Measurements from ENCODE around the gene CELSR3. TPM values are rescaled to one million over a fixed set of nuclear protein-coding genes. Genes with fewer than 3 reads are reported as not detected.
A peak's percentile ranks its signal among the peaks of the same experiment; 100 is the strongest.

The CELSR3 gene
- total RNA-seq, 3 donors from 2014 or later, result 1.1 to 2.7 (median 2.3) TPM

DNA sequence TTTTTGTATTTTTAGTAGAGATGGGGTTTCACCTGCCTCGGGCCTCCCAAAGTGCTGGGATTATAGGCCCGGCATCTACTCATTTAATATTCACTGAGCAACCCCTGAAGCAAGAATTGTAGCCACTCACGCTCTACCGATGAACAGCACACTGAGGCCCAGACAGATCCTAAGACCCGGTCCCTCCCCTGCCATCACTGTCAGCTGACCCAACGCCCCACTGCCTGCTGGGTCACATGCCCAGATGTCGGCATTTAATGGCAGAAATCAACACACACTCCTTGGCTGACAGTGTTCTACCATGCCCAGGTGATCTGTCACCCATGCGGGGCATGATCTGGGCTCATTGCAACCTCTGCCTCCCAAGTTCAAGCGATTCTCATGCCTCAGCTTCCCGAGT is 37.9 kb downstream of the CELSR3 start:
- Histone ChIP-seq H3K36me3 (ENCODE audit: low read depth) (no peaks in the 10 kb centered on the region), H3K4me3 (no peak overlapping the region), H3K9me3 (no peaks in the 10 kb centered on the region), H3K4me1 (ENCODE audit: low read depth) (peaks cover 6% of the 10 kb centered on the region)
- ATAC-seq, result no peak
- no peak for DNase-seq
- TF ChIP-seq, protein P1, sequence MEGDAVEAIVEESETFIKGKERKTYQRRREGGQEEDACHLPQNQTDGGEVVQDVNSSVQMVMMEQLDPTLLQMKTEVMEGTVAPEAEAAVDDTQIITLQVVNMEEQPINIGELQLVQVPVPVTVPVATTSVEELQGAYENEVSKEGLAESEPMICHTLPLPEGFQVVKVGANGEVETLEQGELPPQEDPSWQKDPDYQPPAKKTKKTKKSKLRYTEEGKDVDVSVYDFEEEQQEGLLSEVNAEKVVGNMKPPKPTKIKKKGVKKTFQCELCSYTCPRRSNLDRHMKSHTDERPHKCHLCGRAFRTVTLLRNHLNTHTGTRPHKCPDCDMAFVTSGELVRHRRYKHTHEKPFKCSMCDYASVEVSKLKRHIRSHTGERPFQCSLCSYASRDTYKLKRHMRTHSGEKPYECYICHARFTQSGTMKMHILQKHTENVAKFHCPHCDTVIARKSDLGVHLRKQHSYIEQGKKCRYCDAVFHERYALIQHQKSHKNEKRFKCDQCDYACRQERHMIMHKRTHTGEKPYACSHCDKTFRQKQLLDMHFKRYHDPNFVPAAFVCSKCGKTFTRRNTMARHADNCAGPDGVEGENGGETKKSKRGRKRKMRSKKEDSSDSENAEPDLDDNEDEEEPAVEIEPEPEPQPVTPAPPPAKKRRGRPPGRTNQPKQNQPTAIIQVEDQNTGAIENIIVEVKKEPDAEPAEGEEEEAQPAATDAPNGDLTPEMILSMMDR (IDR thresholded peaks at IDR 0.05), result no peak
- intact Hi-C loops (cut with DNase I, micrococcal nuclease), result no loop called here

DNA sequence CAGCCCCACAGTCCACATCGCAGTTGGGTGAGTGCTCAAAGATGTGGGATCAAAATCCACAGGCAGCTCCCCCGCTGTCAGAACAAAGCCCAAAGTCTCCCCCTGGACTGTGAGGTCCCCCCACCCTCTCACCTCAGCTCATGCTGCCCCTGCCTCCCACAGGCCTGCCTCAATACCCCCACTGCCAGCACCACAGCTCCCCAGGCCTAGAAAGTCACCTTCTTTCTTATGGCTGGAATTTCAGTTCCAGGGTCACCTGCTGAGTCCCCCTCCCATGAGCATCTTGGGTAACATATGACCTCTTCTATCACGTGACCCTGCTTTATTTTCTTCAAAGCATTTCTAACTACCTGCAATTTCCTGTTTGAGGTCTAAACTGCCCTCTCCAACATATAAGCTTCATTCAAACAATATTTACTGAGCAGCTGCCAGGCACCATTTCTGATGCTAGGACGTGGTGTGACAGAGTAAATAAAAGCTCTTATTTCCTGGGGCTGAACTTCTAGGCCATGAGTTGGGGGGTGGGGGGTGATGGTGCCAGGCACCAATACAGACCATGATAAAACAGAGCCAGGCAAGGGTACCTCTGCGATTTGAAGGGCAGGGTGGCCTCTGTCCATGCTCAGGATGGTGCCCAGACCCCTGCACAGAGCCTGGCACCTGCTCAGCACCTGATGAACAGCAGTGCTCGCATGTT is 38.7 kb downstream of the CELSR3 start:
- ATAC-seq (peak; percentile 79), DNase-seq (peak in 1 of 3 donors; percentile 65)
- H3K4me3 ChIP-seq, result no peak overlapping the region
- peaks cover 13% of the 10 kb centered on the region for H3K4me1 ChIP-seq (ENCODE audit: low read depth)
- TF ChIP-seq, protein P1 (IDR thresholded peaks at IDR 0.05), result no peak
- H3K9me3 ChIP-seq, result no peaks in the 10 kb centered on the region
- intact Hi-C loops (cut with DNase I, micrococcal nuclease), result no loop called here
- H3K36me3 ChIP-seq (ENCODE audit: low read depth), result no peaks in the 10 kb centered on the region

DNA sequence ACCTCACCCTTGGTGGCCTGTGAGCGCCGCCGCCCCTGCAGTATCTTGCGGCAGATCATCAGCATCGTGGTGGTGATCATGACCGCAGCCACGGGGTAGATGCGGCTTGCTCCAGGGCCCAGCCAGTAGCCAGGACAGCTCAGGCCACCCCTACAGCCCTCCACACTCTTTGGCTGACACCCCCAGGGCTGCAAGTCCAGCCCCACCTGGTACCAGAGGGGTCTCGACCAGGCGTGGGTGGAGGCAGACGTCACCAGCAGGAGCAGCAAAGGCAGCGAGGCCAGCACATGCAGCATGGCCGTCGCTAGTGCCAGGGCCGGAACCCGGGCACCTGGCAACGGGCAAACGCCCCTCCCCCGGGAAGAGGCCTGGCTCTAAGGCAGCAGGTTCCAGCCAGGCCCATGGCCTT is 41.2 kb downstream of the CELSR3 start, which contains the start of gene TMEM89:
TSS of gene TMEM89 (minus strand) at position 309 of the 409 bp plus-strand sequence. CDS start at position 296, 13 bp downstream.
- DNase-seq (no peak), ATAC-seq (no peak)
- Histone ChIP-seq H3K9me3 (peaks cover 16% of the 10 kb centered on the region), H3K4me1 (ENCODE audit: low read depth) (peaks cover 14% of the 10 kb centered on the region), H3K4me3 (no peak within 1 kb of the TSS), H3K36me3 (ENCODE audit: low read depth) (no peaks in the 10 kb centered on the region)
- TF ChIP-seq, protein P1 (IDR thresholded peaks at IDR 0.05), result no peak
- intact Hi-C loops (cut with DNase I, micrococcal nuclease), result no loop called here

DNA sequence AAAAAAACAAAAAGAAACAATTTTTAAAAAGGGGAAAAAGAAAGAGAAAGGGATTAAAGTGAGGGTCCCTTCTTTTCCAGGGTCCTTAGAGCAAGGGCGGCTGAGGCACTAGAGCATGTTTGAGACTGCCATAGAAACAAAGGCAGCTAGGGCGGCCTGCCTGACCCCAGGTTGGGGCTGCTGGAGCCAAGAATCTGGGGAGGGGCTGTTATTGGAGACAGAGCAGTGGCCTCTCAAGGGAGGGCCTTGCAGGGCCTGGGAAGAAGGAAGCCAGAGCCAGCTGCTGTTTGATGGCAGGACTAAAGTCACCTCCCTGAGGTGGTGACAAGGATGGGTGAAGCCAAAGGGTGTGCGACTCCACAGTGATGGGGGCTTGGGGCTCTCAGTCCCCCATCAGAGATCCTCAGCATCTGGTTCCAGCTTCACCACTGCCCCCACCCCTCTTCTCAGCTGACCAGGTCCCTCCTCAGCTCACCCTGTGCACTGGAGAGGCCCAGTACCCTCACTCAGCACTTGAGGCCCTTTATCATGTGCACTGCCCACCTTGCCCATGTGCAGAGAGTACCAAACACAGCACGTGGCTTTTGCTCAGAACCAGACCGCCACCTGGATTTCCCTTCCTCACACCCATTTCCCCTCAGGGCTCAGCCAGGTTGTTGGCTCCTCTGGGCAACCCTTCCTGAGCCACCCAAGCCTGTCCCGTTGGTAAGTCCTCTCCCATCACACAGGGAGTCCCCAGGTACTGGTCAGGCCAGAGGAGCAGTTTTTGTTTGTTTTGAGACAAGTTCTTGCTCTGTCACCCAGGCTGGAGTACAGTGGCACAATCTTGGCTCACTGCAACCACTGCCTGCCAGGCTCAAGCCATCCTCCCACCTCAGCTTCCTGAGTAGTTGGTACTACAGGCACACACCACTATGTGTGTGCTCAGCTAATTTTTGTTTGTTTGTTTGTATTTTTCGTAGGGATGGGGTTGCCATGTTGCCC is 42.9 kb downstream of the CELSR3 start:
- intact Hi-C loops (cut with DNase I, micrococcal nuclease), result no loop called here
- peaks cover 20% of the 10 kb centered on the region for H3K9me3 ChIP-seq
- no peaks in the 10 kb centered on the region for H3K36me3 ChIP-seq (ENCODE audit: low read depth)
- peaks cover 14% of the 10 kb centered on the region for H3K4me1 ChIP-seq (ENCODE audit: low read depth)
- no peak for DNase-seq
- TF ChIP-seq, protein P1 (IDR thresholded peaks at IDR 0.05), result no peak
- H3K4me3 ChIP-seq, result no peak overlapping the region
- no peak for ATAC-seq

DNA sequence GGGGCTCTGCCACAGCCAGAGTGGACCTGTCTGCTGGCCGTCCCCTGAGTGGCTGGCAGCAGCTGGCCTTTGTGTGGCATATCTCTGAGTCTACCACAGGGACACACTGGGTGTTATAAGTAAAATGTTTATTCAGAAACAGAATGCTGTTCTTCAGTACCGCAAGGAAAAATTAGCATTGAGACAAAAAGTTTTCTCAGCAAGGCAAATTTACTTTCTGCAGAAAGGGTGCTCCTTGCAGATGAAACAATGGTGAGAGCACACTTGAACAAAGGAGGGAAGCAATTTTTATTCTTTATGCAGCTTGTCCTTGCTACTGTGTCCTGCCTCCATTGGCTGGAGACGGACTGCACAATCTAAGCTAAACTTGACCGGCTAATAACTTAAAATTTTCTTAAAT is 45.1 kb downstream of the CELSR3 start:
- intact Hi-C loops (cut with DNase I, micrococcal nuclease), result no loop called here

More for the DNA sequence above, 45.1 kb downstream of the CELSR3 start:
- TF ChIP-seq, protein P1 (IDR thresholded peaks at IDR 0.05), result no peak
- H3K36me3 ChIP-seq (ENCODE audit: low read depth), result no peaks in the 10 kb centered on the region
- no peak for ATAC-seq
- no peak for DNase-seq
- peaks cover 20% of the 10 kb centered on the region for H3K9me3 ChIP-seq
- H3K4me3 ChIP-seq, result no peak overlapping the region
- H3K4me1 ChIP-seq (ENCODE audit: low read depth), result peaks cover 14% of the 10 kb centered on the region

Measured in mucosa of descending colon (tissue), 3 donors.